Head of caudate nucleus (tissue), 42 donors: ENCODE data around the gene POU6F2.
"Not testable (repeated sequence)": the region's sequence is repeated elsewhere in the genome, so short reads cannot be mapped to it uniquely, and the experiment has no call there.

ENCODE experiments used
- DNase-seq, 42 donors: peaks; one replicate each; pipeline versions ENCODE4 v3.0.0 to v3.0.0-alpha.2; 2020 to 2021; ENCODE audit warnings: mixed read lengths in 7 of 42
- intact Hi-C: fragments of 100-400 bp; cut with DNase I; formaldehyde crosslinking; loops from one replicate; pipeline ENCODE4 v1.15.0; 2022

POU6F2 gene

GRCh38 chr7:39313974-39314373, 336.3 kb downstream of the POU6F2 start:
- DNase-seq: no peak

GRCh38 chr7:39317107-39317506, 339.4 kb downstream of the POU6F2 start:
- intact Hi-C loops: no loop called here
- DNase-seq: no peak

More at GRCh38 chr7:39313974-39314373, 336.3 kb downstream of the POU6F2 start:
- intact Hi-C loops: no loop called here

- intact Hi-C loops: no loop called here
- no peak for DNase-seq
Measured at GRCh38 chr7:39317896-39318295, 340.2 kb downstream of the POU6F2 start.

- intact Hi-C loops: no loop called here
- DNase-seq: no peak
Measured at GRCh38 chr7:39321245-39321644, 343.5 kb downstream of the POU6F2 start.

- intact Hi-C loops: no loop called here
- no peak for DNase-seq
Measured at GRCh38 chr7:39321909-39322498, 344.3 kb downstream of the POU6F2 start.

- DNase-seq: no peak
- intact Hi-C loops: no loop called here
Measured at GRCh38 chr7:39324139-39324760, 346.5 kb downstream of the POU6F2 start.

GRCh38 chr7:39331607-39332006, 353.9 kb downstream of the POU6F2 start:
- DNase-seq: not testable (repeated sequence)

GRCh38 chr7:39332142-39332541, 354.4 kb downstream of the POU6F2 start:
- DNase-seq: no peak
- intact Hi-C loops: no loop called here

More at GRCh38 chr7:39331607-39332006, 353.9 kb downstream of the POU6F2 start:
- intact Hi-C loops: not testable (repeated sequence)

GRCh38 chr7:39333701-39334100, 356.0 kb downstream of the POU6F2 start:
- intact Hi-C loops: no loop called here
- DNase-seq: no peak

- intact Hi-C loops: no loop called here
- DNase-seq: no peak
Measured at GRCh38 chr7:39336442-39336841, 358.7 kb downstream of the POU6F2 start.

GRCh38 chr7:39338716-39339115, 361.0 kb downstream of the POU6F2 start:
- intact Hi-C loops: no loop called here
- DNase-seq: no peak

GRCh38 chr7:39339591-39339990, 361.9 kb downstream of the POU6F2 start:
- intact Hi-C loops: no loop called here

GRCh38 chr7:39341083-39341482, 363.4 kb downstream of the POU6F2 start:
- no peak for DNase-seq
- intact Hi-C loops: no loop called here

More at GRCh38 chr7:39339591-39339990, 361.9 kb downstream of the POU6F2 start:
- no peak for DNase-seq

- no peak for DNase-seq
- intact Hi-C loops: no loop called here
Measured at GRCh38 chr7:39342763-39343162, 365.1 kb downstream of the POU6F2 start.

- no peak for DNase-seq
- intact Hi-C loops: no loop called here
Measured at GRCh38 chr7:39349452-39350123, 371.9 kb downstream of the POU6F2 start.

GRCh38 chr7:39353615-39354376, 376.1 kb downstream of the POU6F2 start:
- intact Hi-C loops: no loop called here
- peak in 17 of 42 donors; percentile 2 to 54 (median 27) for DNase-seq

GRCh38 chr7:39355664-39356063, 378.0 kb downstream of the POU6F2 start:
- intact Hi-C loops: no loop called here
- no peak for DNase-seq

- no peak for DNase-seq
Measured at GRCh38 chr7:39356172-39356925, 378.6 kb downstream of the POU6F2 start.

GRCh38 chr7:39357648-39358047, 379.9 kb downstream of the POU6F2 start:
- intact Hi-C loops: no loop called here
- no peak for DNase-seq

More at GRCh38 chr7:39356172-39356925, 378.6 kb downstream of the POU6F2 start:
- intact Hi-C loops: no loop called here
